A673 (cell line): ENCODE measurements around the gene TBC1D22A. TPM values are rescaled to one million over a fixed set of nuclear protein-coding genes. Genes with fewer than 3 reads are reported as not detected.

Source experiments
- BruUV-seq: library from RNA; stranded (reverse); fragments of 400-500 nt; replicated peaks from 2 replicates; lab custom pipeline; 2021; lab: Mats Ljungman, UMichigan
- CTCF ChIA-PET: fragments of 300-600 bp; sonication (Branson Sonifier 250); formaldehyde crosslinking; loops from one replicate; lab custom pipeline; 2022; ENCODE audit warnings: antibody characterized with exemption; lab: Charles Lee
- POLR2A ChIA-PET: fragments of 300-600 bp; sonication (Branson Sonifier 250); formaldehyde crosslinking; loops from one replicate; lab custom pipeline; 2022; ENCODE audit warnings: antibody characterized with exemption; ENCODE audit not compliant: low non-redundant PET; lab: Charles Lee
- DNase-seq: peaks from one replicate; pipeline ENCODE4 v3.0.0-alpha.2; 2015; ENCODE audit warnings: low spot score
- H3K27ac ChIP-seq: fragments of 200-600 bp; sonication (generic); 2 replicates; pipeline ENCODE4 v1.5.1; 2016; ENCODE audit warnings: mixed run types, low read depth, mild to moderate bottlenecking, mixed read lengths, antibody characterized with exemption, low read length; ENCODE audit not compliant: poor library complexity, severe bottlenecking
- H3K27me3 ChIP-seq: fragments of 200-600 bp; sonication (generic); replicated peaks from 2 replicates; pipeline ENCODE4 v1.6.1; 2017; ENCODE audit warnings: mixed run types, low read depth, mild to moderate bottlenecking, mixed read lengths, antibody characterized with exemption, low read length; ENCODE audit not compliant: insufficient read depth, poor library complexity
- H3K36me3 ChIP-seq: fragments of 200-600 bp; sonication (generic); 2 replicates; pipeline ENCODE4 v1.6.1; 2016; ENCODE audit warnings: mixed run types, mild to moderate bottlenecking, mixed read lengths, antibody characterized with exemption, low read length; ENCODE audit not compliant: insufficient read depth, poor library complexity, severe bottlenecking
- H3K4me1 ChIP-seq: fragments of 200-600 bp; sonication (generic); 2 replicates; pipeline ENCODE4 v1.6.1; 2017; ENCODE audit warnings: mixed run types, mild to moderate bottlenecking, mixed read lengths, antibody characterized with exemption, low read length; ENCODE audit not compliant: insufficient read depth, poor library complexity, severe bottlenecking
- H3K4me3 ChIP-seq: fragments of 200-600 bp; sonication (generic); 2 replicates; pipeline ENCODE4 v1.5.1; 2016; ENCODE audit warnings: low read depth, mixed run types, mild to moderate bottlenecking, mixed read lengths, low read length; ENCODE audit not compliant: poor library complexity, severe bottlenecking
- H3K9me3 ChIP-seq: fragments of 200-600 bp; sonication (generic); 2 replicates; pipeline ENCODE4 v1.6.1; 2016; ENCODE audit warnings: mixed run types, low read depth, mild to moderate bottlenecking, mixed read lengths, antibody characterized with exemption, low read length; ENCODE audit not compliant: poor library complexity, severe bottlenecking
- EZH2 ChIP-seq: fragments of 200-600 bp; sonication (generic); IDR thresholded peaks from 2 replicates; pipeline ENCODE4 v1.6.1; 2017; ENCODE audit warnings: borderline replicate concordance, low read depth, mild to moderate bottlenecking, mixed read lengths, antibody characterized with exemption, low read length; ENCODE audit not compliant: poor library complexity, severe bottlenecking
- intact Hi-C: fragments of 100-400 bp; cut with micrococcal nuclease; formaldehyde crosslinking; loops from one replicate; pipeline ENCODE4 v1.10.0; 2022; ENCODE audit not compliant: unreplicated experiment
- total RNA-seq: library from RNA; stranded (reverse); gene quantifications from 2 replicates; pipeline ENCODE4 v1.2.3, GENCODE V29; 2021
- TF ChIP-seq, protein P1 (sequence below): fragments of 300-800, 200-600 bp; sonication (generic); conservative IDR thresholded peaks from 2 replicates; pipeline ENCODE4 v1.5.1; 2017; ENCODE audit warnings: low read depth, mild to moderate bottlenecking, antibody characterized with exemption, low read length, moderate library complexity, mixed read lengths

Gene TBC1D22A
- total RNA-seq, 1 experiment from 2014 or later, result 22.5 TPM

DNA sequence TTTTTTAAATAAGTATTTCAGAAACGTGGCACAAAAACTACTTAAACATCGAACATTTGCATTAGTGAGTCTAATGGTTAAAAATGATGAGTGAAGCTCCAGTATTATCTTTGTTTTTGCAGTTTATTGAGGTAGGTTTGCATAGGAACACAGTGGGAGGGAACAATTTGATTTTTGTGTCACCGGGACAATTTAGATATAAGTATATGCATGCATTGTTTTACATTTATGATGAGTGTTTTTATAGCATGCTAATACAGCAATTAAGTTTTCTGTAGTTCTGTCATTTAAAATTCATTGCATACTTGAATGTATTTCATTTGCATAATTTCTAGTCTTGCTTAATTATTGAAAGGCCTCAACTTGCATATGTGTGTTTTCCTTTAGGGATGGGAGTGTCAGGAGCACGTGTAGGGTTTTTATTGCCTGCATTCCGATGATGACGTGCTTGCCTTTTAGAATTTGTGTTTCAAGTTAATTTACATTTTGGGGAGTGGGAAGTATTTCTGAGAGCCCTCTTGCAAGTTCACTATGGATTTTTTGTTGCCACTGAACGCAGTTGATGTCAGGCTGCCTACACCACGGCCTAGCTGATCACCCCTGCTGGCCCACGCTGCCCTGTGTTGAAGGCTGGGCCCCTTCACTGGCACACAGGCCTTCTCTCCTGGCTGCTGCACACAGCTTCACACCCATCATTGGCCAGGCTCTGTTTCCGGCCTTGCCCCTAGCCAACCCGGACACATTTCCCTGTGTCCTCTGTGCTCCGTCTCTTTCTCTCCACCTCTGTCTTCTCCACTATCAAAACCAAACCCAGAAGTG lies 120.9 kb downstream of the TBC1D22A start:
- Histone ChIP-seq H3K4me3 (no peak overlapping the region), H3K9me3 (no peaks in the 10 kb centered on the region), H3K36me3 (no peaks in the 10 kb centered on the region), H3K4me1 (no peaks in the 10 kb centered on the region), H3K27ac (no peak overlapping the region), H3K27me3 (no peaks in the 10 kb centered on the region)
- no peak for DNase-seq
- ChIA-PET POLR2A (no interaction called here), CTCF (no interaction called here)
- BruUV-seq, result no TSS peak
- intact Hi-C loops, result no loop called here
- no peak for TF ChIP-seq EZH2
- TF ChIP-seq, protein P1, sequence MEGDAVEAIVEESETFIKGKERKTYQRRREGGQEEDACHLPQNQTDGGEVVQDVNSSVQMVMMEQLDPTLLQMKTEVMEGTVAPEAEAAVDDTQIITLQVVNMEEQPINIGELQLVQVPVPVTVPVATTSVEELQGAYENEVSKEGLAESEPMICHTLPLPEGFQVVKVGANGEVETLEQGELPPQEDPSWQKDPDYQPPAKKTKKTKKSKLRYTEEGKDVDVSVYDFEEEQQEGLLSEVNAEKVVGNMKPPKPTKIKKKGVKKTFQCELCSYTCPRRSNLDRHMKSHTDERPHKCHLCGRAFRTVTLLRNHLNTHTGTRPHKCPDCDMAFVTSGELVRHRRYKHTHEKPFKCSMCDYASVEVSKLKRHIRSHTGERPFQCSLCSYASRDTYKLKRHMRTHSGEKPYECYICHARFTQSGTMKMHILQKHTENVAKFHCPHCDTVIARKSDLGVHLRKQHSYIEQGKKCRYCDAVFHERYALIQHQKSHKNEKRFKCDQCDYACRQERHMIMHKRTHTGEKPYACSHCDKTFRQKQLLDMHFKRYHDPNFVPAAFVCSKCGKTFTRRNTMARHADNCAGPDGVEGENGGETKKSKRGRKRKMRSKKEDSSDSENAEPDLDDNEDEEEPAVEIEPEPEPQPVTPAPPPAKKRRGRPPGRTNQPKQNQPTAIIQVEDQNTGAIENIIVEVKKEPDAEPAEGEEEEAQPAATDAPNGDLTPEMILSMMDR, result no peak

DNA sequence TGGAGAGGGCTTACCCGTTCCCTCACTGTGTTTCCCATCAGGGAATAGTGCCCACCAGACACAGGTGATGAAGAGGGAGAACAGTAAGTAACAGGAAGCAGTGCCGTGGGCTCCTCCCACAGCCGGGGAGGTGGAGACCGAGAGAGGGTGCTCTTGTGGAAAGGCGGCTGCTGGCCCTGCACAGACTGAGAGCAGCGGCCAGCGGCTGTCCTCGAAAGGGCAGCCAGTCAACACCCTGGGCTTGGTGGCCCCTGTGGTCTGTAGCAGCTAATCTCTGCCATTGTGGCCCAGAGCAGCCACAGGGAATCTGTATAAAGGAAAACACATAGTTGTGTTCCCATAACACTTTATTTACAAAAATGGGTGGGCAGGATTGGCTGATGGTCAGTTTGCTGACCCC lies 121.9 kb downstream of the TBC1D22A start:
- Histone ChIP-seq H3K4me3 (no peak overlapping the region), H3K4me1 (no peaks in the 10 kb centered on the region), H3K27me3 (no peaks in the 10 kb centered on the region), H3K36me3 (no peaks in the 10 kb centered on the region), H3K9me3 (no peaks in the 10 kb centered on the region), H3K27ac (no peak overlapping the region)
- DNase-seq, result no peak
- CTCF ChIA-PET, result no interaction called here
- intact Hi-C loops, result no loop called here
- no TSS peak for BruUV-seq
- POLR2A ChIA-PET, result no interaction called here
- TF ChIP-seq, protein P1, result no peak
- no peak for TF ChIP-seq EZH2

DNA sequence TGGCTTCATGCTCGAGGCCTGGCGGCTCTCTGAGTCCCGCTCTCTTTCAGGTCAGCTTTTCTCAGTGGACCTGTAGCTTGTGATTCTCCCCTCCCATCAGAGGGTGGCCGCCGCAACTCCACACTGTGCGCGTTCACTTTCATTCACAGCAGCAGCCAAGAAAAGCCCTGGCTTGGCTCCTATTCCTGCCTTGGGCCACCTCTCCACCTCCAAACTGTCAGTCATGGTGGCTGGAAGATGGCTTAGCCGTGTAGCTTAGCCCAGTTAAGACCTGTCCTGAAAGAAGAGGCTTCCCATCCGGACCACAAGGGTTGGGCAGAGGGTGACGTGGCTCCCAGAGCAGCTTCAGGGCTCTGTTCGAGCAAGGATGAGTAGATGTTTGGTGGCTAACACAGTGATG lies 125.5 kb downstream of the TBC1D22A start:
- Histone ChIP-seq H3K4me1 (no peaks in the 10 kb centered on the region), H3K9me3 (no peaks in the 10 kb centered on the region), H3K27ac (no peak overlapping the region), H3K27me3 (no peaks in the 10 kb centered on the region), H3K36me3 (no peaks in the 10 kb centered on the region), H3K4me3 (no peak overlapping the region)
- CTCF ChIA-PET, result no interaction called here
- intact Hi-C loops, result no loop called here
- TF ChIP-seq EZH2, result no peak
- TF ChIP-seq, protein P1, result no peak
- no peak for DNase-seq
- no TSS peak for BruUV-seq
- POLR2A ChIA-PET, result no interaction called here
